ENCODE results near the gene MRNIP. TPM values are rescaled to one million over a fixed set of nuclear protein-coding genes. Genes with fewer than 3 reads are reported as not detected.

MRNIP gene
- total RNA-seq, 4 donors from 2014 or later, result 13.7 to 44.9 (median 26.5) TPM

DNA sequence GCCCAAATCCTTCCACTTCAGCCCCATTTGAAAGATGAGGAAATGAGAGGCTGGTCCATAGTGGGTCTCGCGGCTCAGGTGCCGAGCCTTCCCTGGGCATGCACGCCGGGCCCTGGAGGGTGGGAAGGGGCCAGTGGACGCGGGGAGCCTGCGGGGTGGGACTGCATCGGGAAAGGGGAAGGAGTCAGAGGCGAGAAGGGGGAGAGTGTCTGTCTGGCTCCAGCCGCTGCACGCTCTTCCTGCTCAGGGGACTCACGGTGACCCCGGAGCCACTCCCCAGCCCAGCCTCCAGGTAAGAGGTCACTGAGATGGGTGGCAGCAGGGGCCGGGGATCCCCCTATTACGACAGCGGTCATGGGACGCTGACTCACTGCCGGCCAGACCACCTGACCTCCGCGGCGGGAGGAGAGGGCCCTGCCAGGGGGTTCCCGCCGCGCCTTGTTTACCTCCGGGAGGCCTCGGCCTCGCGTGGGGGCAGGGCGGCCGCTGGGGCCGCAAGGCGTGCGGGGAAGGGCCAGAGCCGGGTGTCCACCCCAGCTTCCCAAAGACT, 39.8 kb downstream of the MRNIP start:
- peak; percentile 95 to 99 for DNase-seq (ENCODE audit: low spot score in 2 of 2)
- intact Hi-C loops (cut with DNase I; ENCODE audit: low total_unique reads), result no loop called here
- whole genome bisulfite sequencing, 2 donors, result 1% methylated on average over 23 to 26 of the region's 35 CpGs
- no peak for TF ChIP-seq POLR2A (IDR thresholded peaks at IDR 0.05)
- TF ChIP-seq, protein P1, sequence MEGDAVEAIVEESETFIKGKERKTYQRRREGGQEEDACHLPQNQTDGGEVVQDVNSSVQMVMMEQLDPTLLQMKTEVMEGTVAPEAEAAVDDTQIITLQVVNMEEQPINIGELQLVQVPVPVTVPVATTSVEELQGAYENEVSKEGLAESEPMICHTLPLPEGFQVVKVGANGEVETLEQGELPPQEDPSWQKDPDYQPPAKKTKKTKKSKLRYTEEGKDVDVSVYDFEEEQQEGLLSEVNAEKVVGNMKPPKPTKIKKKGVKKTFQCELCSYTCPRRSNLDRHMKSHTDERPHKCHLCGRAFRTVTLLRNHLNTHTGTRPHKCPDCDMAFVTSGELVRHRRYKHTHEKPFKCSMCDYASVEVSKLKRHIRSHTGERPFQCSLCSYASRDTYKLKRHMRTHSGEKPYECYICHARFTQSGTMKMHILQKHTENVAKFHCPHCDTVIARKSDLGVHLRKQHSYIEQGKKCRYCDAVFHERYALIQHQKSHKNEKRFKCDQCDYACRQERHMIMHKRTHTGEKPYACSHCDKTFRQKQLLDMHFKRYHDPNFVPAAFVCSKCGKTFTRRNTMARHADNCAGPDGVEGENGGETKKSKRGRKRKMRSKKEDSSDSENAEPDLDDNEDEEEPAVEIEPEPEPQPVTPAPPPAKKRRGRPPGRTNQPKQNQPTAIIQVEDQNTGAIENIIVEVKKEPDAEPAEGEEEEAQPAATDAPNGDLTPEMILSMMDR (IDR thresholded peaks at IDR 0.05), result peak in 1 of 3 donors; percentile 61
- H3K4me3 ChIP-seq (ENCODE audit: low read depth, poor library complexity, severe bottlenecking), result no peak overlapping the region

DNA sequence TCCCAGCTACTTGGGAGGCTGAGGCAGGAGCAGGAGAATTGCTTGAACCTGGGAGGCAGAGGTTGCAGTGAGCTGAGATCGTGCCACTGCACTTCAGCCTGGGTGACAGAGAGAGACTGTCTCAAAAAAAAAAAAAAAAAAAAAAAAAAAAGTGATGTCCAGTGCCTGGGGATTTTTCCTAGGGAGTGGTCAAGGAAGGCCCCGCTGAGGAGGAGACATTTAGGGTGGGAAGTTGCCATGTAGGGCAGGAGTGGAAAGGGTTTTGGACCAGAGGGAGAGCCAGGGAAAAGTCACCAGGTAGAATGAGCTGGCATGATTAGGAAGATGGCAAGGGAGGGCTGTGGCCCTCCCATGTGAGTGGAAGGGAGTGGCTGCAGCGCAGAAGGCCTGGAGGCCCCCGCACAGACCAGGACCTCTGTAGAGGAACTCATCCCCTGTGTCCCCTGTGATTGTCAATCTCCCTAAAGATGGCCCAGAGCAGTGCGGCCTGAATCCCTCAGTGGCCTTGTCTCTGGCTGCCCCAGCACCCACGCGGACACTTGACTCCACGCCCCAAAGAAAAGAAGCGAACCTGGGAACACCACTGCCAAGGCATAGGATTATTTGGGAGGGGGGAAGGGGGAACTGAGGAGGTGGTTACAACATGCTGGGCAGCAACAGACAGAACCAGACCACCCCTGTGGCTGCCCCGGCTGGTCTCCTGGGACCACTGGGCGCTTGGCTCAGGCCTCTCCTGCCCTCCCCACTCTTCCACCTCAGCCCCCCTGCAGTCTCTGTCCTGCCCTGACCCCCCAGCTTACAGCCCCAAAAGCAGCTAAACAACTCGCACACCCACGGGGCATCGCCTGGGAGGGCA, 40.5 kb downstream of the MRNIP start:
- intact Hi-C loops (cut with DNase I; ENCODE audit: low total_unique reads), result no loop called here
- TF ChIP-seq, protein P1 (IDR thresholded peaks at IDR 0.05), result no peak
- no peak for TF ChIP-seq POLR2A (IDR thresholded peaks at IDR 0.05)
- WGBS, 2 donors, result 39 to 45% methylated on average over 14 of the region's 14 CpGs
- DNase-seq (ENCODE audit: low spot score in 2 of 2), result peak; percentile 38 to 85
- no peak overlapping the region for H3K4me3 ChIP-seq (ENCODE audit: low read depth, poor library complexity, severe bottlenecking)

DNA sequence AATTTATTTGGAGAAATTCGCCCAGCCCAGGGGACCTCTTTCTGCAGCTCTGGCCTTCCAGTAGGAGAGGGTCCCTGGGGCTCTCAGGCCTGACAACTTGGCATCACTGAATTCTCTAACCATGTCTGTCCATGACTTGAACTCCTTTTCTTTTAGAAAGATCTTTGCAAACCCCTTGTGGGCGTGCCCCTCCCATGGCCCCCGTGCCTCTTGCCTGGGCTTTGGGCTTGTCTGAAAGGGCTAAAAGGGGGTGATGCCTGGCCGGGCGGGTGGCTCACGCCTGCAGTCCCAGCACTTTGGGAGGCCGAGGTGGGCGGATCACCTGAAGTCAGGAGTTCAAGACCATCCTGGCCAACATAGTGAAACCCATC, 41.2 kb downstream of the MRNIP start:
- WGBS, 2 donors, result 78 to 81% methylated on average over 7 to 8 of the region's 8 CpGs
- no peak for TF ChIP-seq POLR2A (IDR thresholded peaks at IDR 0.05)
- TF ChIP-seq, protein P1 (IDR thresholded peaks at IDR 0.05), result no peak
- no peak overlapping the region for H3K4me3 ChIP-seq (ENCODE audit: low read depth, poor library complexity, severe bottlenecking)
- DNase-seq (ENCODE audit: low spot score in 2 of 2), result no peak
- intact Hi-C loops (cut with DNase I; ENCODE audit: low total_unique reads), result no loop called here

DNA sequence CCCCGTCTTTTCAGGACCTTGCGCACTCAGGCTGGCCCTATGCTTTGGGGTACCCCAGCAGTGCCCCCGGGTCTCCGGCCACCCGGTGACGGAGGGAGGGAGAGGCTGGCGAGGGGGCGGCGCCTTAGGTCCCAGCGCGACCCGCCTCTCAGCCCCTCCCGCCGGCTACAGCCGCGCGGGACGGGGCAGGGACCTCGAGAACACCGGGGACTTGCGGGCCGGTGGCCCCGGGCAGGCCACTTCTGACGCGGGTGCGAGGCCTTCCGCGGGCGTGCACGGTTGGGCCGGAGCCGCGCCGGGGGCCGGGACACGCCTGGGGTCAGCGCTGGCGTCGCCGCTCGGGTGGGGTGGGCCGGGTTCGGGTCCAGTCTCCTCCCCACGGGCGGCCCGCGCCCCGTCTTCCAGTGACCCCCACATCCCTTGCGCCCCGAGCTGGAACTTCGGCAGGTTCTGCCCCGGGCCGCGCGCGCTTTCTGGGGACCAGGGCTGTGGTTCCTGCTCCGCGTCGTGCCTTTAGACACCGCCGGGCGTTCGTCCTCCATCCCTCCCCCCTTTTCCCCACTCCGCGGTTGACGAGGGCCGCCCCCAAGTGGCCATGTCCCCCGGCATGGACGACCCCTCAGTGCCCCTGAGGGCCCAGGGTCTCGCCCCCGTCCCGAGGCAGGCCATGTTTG, 41.7 kb downstream of the MRNIP start:
- WGBS, 2 donors, result 4 to 9% methylated on average over 15 to 43 of the region's 72 CpGs
- intact Hi-C loops (cut with DNase I; ENCODE audit: low total_unique reads), result no loop called here
- peak overlapping the region; percentile 4 for H3K4me3 ChIP-seq (ENCODE audit: low read depth, poor library complexity, severe bottlenecking)
- no peak for DNase-seq (ENCODE audit: low spot score in 2 of 2)
- TF ChIP-seq POLR2A (IDR thresholded peaks at IDR 0.05), result no peak
- TF ChIP-seq, protein P1 (IDR thresholded peaks at IDR 0.05), result no peak

DNA sequence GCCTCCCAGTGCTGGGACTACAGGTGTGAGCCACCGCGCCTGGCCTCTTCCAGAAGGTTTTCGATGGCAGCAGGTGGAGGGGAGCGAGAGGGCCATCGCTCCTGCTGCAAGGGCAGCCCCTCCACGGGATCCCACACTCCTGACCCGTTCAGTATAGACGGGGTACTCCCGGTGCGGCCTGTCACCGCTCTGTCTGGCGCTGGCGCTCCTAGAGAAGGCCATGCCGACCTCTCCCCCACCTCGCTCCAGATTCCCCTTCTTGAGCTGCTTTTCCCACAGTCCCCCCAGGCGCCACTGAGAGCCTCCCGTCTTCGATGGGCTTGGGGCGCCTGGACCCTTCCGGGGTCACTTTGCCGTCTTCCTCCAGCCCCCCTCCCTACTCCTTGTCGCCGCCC, 42.2 kb downstream of the MRNIP start:
- no peak for DNase-seq (ENCODE audit: low spot score in 2 of 2)
- intact Hi-C loops (cut with DNase I; ENCODE audit: low total_unique reads), result no loop called here
- WGBS, 2 donors, result 69 to 80% methylated on average over 23 of the region's 23 CpGs
- no peak for TF ChIP-seq POLR2A (IDR thresholded peaks at IDR 0.05)
- TF ChIP-seq, protein P1 (IDR thresholded peaks at IDR 0.05), result no peak
- H3K4me3 ChIP-seq (ENCODE audit: low read depth, poor library complexity, severe bottlenecking), result no peak overlapping the region

Measured in lower leg skin (tissue), 4 donors.